Liver (tissue), 3 donors: Measurements from ENCODE around the gene SIK2.

ENCODE experiments used
- EGR1 ChIP-seq, 2 donors: IDR thresholded peaks; 2 replicates each; pipeline ENCODE4 v1.6.1; 2016 to 2018; ENCODE audit warnings: antibody characterized with exemption in 2 of 2, low read depth in 2 of 2
- JUND ChIP-seq, 2 donors: IDR thresholded peaks; 2 replicates each; pipeline ENCODE4 v1.6.1; 2016; ENCODE audit warnings: antibody characterized with exemption in 2 of 2
- RXRA ChIP-seq, 2 donors: IDR thresholded peaks; 2 replicates each; pipeline ENCODE4 v1.6.1; 2017 to 2018; ENCODE audit warnings: antibody characterized with exemption in 2 of 2, mild to moderate bottlenecking in 1 of 2
- TAF1 ChIP-seq: conservative IDR thresholded peaks from 2 replicates; pipeline ENCODE4 v1.6.1; 2016; ENCODE audit warnings: antibody characterized with exemption, mild to moderate bottlenecking
- TF ChIP-seq, protein P1 (sequence below): IDR thresholded peaks from 2 replicates; pipeline ENCODE4 v1.6.1; 2016; ENCODE audit warnings: antibody characterized with exemption
- TF ChIP-seq, protein P2 (sequence below): fragments of 150-350 bp; IDR thresholded peaks from 2 replicates; pipeline ENCODE4 v1.5.1; 2017; ENCODE audit warnings: improper control_type of control experiment, low read depth, low read length; ENCODE audit not compliant: missing input control
- TF ChIP-seq, protein P3 (sequence below): IDR thresholded peaks from 2 replicates; pipeline ENCODE4 v1.6.1; 2016; ENCODE audit warnings: antibody characterized with exemption
- TF ChIP-seq, protein P4 (sequence below): IDR thresholded peaks from 2 replicates; pipeline ENCODE4 v1.6.1; 2016; ENCODE audit warnings: antibody characterized with exemption, mild to moderate bottlenecking
- TF ChIP-seq, protein P5 (sequence below): IDR thresholded peaks from 2 replicates; pipeline ENCODE4 v1.6.1; 2016; ENCODE audit warnings: antibody characterized with exemption
- donor health status: healthy.
- donor health status: healthy.

DNA sequence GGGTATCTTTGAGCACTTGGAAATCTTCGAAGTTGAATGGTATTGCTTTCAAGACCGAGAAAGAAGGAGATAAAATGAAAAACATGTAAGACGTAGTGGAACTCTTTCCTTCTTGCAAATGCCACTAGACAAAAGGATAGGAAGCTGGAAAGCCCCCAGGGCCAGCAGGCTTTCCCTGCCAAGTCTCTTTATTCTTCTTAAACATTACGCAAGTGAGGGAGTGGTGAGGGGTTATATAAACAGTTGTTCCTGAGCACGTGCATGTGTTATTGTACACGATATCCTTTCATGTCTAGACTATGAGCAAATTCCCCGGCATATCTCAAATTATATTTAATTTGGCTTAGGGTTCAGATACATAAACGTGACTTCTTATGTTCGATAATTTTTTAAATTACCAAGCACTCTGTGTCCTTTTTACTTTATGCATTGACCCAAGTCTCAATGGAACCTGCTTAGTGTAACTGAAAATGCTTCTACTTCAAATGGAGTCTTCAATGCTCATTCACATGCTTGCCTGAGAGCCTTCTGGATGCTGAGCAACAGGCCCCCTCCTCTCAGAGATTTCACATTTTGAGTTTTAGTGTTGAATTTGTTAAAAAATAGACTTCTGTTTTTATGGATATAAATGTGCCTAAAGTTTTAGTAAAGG lies 104.9 kb downstream of the SIK2 start:
- TF ChIP-seq JUND (IDR thresholded peaks at IDR 0.05) = peak in 1 of 2 donors; percentile 55
- TF ChIP-seq, protein P1, sequence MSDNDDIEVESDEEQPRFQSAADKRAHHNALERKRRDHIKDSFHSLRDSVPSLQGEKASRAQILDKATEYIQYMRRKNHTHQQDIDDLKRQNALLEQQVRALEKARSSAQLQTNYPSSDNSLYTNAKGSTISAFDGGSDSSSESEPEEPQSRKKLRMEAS = peak; percentile 70
- TF ChIP-seq TAF1 = no peak
- TF ChIP-seq, protein P2, sequence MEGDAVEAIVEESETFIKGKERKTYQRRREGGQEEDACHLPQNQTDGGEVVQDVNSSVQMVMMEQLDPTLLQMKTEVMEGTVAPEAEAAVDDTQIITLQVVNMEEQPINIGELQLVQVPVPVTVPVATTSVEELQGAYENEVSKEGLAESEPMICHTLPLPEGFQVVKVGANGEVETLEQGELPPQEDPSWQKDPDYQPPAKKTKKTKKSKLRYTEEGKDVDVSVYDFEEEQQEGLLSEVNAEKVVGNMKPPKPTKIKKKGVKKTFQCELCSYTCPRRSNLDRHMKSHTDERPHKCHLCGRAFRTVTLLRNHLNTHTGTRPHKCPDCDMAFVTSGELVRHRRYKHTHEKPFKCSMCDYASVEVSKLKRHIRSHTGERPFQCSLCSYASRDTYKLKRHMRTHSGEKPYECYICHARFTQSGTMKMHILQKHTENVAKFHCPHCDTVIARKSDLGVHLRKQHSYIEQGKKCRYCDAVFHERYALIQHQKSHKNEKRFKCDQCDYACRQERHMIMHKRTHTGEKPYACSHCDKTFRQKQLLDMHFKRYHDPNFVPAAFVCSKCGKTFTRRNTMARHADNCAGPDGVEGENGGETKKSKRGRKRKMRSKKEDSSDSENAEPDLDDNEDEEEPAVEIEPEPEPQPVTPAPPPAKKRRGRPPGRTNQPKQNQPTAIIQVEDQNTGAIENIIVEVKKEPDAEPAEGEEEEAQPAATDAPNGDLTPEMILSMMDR = no peak
- TF ChIP-seq, protein P3, sequence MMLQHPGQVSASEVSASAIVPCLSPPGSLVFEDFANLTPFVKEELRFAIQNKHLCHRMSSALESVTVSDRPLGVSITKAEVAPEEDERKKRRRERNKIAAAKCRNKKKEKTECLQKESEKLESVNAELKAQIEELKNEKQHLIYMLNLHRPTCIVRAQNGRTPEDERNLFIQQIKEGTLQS = no peak
- TF ChIP-seq EGR1 (IDR thresholded peaks at IDR 0.05; ENCODE audit: low read depth in 2 of 2) = no peak
- TF ChIP-seq, protein P4, sequence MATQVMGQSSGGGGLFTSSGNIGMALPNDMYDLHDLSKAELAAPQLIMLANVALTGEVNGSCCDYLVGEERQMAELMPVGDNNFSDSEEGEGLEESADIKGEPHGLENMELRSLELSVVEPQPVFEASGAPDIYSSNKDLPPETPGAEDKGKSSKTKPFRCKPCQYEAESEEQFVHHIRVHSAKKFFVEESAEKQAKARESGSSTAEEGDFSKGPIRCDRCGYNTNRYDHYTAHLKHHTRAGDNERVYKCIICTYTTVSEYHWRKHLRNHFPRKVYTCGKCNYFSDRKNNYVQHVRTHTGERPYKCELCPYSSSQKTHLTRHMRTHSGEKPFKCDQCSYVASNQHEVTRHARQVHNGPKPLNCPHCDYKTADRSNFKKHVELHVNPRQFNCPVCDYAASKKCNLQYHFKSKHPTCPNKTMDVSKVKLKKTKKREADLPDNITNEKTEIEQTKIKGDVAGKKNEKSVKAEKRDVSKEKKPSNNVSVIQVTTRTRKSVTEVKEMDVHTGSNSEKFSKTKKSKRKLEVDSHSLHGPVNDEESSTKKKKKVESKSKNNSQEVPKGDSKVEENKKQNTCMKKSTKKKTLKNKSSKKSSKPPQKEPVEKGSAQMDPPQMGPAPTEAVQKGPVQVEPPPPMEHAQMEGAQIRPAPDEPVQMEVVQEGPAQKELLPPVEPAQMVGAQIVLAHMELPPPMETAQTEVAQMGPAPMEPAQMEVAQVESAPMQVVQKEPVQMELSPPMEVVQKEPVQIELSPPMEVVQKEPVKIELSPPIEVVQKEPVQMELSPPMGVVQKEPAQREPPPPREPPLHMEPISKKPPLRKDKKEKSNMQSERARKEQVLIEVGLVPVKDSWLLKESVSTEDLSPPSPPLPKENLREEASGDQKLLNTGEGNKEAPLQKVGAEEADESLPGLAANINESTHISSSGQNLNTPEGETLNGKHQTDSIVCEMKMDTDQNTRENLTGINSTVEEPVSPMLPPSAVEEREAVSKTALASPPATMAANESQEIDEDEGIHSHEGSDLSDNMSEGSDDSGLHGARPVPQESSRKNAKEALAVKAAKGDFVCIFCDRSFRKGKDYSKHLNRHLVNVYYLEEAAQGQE = peak; percentile 42
- peak; percentile 40 to 74 for TF ChIP-seq RXRA (IDR thresholded peaks at IDR 0.05)
- TF ChIP-seq, protein P5, sequence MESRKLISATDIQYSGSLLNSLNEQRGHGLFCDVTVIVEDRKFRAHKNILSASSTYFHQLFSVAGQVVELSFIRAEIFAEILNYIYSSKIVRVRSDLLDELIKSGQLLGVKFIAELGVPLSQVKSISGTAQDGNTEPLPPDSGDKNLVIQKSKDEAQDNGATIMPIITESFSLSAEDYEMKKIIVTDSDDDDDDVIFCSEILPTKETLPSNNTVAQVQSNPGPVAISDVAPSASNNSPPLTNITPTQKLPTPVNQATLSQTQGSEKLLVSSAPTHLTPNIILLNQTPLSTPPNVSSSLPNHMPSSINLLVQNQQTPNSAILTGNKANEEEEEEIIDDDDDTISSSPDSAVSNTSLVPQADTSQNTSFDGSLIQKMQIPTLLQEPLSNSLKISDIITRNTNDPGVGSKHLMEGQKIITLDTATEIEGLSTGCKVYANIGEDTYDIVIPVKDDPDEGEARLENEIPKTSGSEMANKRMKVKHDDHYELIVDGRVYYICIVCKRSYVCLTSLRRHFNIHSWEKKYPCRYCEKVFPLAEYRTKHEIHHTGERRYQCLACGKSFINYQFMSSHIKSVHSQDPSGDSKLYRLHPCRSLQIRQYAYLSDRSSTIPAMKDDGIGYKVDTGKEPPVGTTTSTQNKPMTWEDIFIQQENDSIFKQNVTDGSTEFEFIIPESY = peak; percentile 61
